Measurements from ENCODE around the gene TWIST2.

TWIST2 gene

GRCh38 chr2:238925816-238926521, 78.1 kb downstream of the TWIST2 start:
- no peak overlapping the region for H3K27ac ChIP-seq (ENCODE audit: low read length)
- H3K36me3 ChIP-seq (ENCODE audit: control insufficient read depth in 1 of 2, insufficient read depth in 2 of 2, low read length in 2 of 2): no peaks in the 10 kb centered on the region
- no peaks in the 10 kb centered on the region for H3K4me1 ChIP-seq (ENCODE audit: control insufficient read depth in 1 of 2, insufficient read depth in 2 of 2, low read length in 2 of 2)
- no peak overlapping the region for H3K4me3 ChIP-seq (ENCODE audit: low read depth in 1 of 2, low read length in 2 of 2)
- H3K9me3 ChIP-seq (ENCODE audit: control insufficient read depth in 1 of 2, low read length in 2 of 2): no peaks in the 10 kb centered on the region
- H3K27me3 ChIP-seq (ENCODE audit: low read depth, low read length): no peaks in the 10 kb centered on the region

GRCh38 chr2:238926761-238927611, 79.1 kb downstream of the TWIST2 start:
- Histone ChIP-seq H3K36me3 (ENCODE audit: control insufficient read depth in 1 of 2, insufficient read depth in 2 of 2, low read length in 2 of 2) (no peaks in the 10 kb centered on the region), H3K9me3 (ENCODE audit: control insufficient read depth in 1 of 2, low read length in 2 of 2) (no peaks in the 10 kb centered on the region), H3K27ac (ENCODE audit: low read length) (no peak overlapping the region), H3K27me3 (ENCODE audit: low read depth, low read length) (no peaks in the 10 kb centered on the region), H3K4me3 (ENCODE audit: low read depth in 1 of 2, low read length in 2 of 2) (no peak overlapping the region), H3K4me1 (ENCODE audit: control insufficient read depth in 1 of 2, insufficient read depth in 2 of 2, low read length in 2 of 2) (no peaks in the 10 kb centered on the region)

GRCh38 chr2:238927746-238928519, 80.0 kb downstream of the TWIST2 start:
- no peak overlapping the region for H3K27ac ChIP-seq (ENCODE audit: low read length)
- H3K4me1 ChIP-seq (ENCODE audit: control insufficient read depth in 1 of 2, insufficient read depth in 2 of 2, low read length in 2 of 2): no peaks in the 10 kb centered on the region
- H3K9me3 ChIP-seq (ENCODE audit: control insufficient read depth in 1 of 2, low read length in 2 of 2): no peaks in the 10 kb centered on the region

GRCh38 chr2:238928520-238929241, 80.8 kb downstream of the TWIST2 start:
- H3K27ac ChIP-seq (ENCODE audit: low read length): no peak overlapping the region
- no peaks in the 10 kb centered on the region for H3K27me3 ChIP-seq (ENCODE audit: low read depth, low read length)
- no peaks in the 10 kb centered on the region for H3K4me1 ChIP-seq (ENCODE audit: control insufficient read depth in 1 of 2, insufficient read depth in 2 of 2, low read length in 2 of 2)
- no peaks in the 10 kb centered on the region for H3K36me3 ChIP-seq (ENCODE audit: control insufficient read depth in 1 of 2, insufficient read depth in 2 of 2, low read length in 2 of 2)
- no peak overlapping the region for H3K4me3 ChIP-seq (ENCODE audit: low read depth in 1 of 2, low read length in 2 of 2)
- peaks cover 0 to 4% of the 10 kb centered on the region in 2 donors for H3K9me3 ChIP-seq (ENCODE audit: control insufficient read depth in 1 of 2, low read length in 2 of 2)

More at GRCh38 chr2:238927746-238928519, 80.0 kb downstream of the TWIST2 start:
- Histone ChIP-seq H3K36me3 (ENCODE audit: control insufficient read depth in 1 of 2, insufficient read depth in 2 of 2, low read length in 2 of 2) (no peaks in the 10 kb centered on the region), H3K4me3 (ENCODE audit: low read depth in 1 of 2, low read length in 2 of 2) (no peak overlapping the region), H3K27me3 (ENCODE audit: low read depth, low read length) (no peaks in the 10 kb centered on the region)

- H3K27ac ChIP-seq (ENCODE audit: low read length): no peak overlapping the region
- peaks cover 0 to 12% of the 10 kb centered on the region in 2 donors for H3K9me3 ChIP-seq (ENCODE audit: control insufficient read depth in 1 of 2, low read length in 2 of 2)
- H3K4me3 ChIP-seq (ENCODE audit: low read depth in 1 of 2, low read length in 2 of 2): no peak overlapping the region
- no peaks in the 10 kb centered on the region for H3K4me1 ChIP-seq (ENCODE audit: control insufficient read depth in 1 of 2, insufficient read depth in 2 of 2, low read length in 2 of 2)
- H3K36me3 ChIP-seq (ENCODE audit: control insufficient read depth in 1 of 2, insufficient read depth in 2 of 2, low read length in 2 of 2): no peaks in the 10 kb centered on the region
- no peaks in the 10 kb centered on the region for H3K27me3 ChIP-seq (ENCODE audit: low read depth, low read length)
Measured at GRCh38 chr2:238929242-238930081, 81.6 kb downstream of the TWIST2 start.

- no peaks in the 10 kb centered on the region for H3K27me3 ChIP-seq (ENCODE audit: low read depth, low read length)
- H3K36me3 ChIP-seq (ENCODE audit: control insufficient read depth in 1 of 2, insufficient read depth in 2 of 2, low read length in 2 of 2): no peaks in the 10 kb centered on the region
- peaks cover 0 to 17% of the 10 kb centered on the region in 2 donors for H3K9me3 ChIP-seq (ENCODE audit: control insufficient read depth in 1 of 2, low read length in 2 of 2)
- no peak overlapping the region for H3K4me3 ChIP-seq (ENCODE audit: low read depth in 1 of 2, low read length in 2 of 2)
- no peak overlapping the region for H3K27ac ChIP-seq (ENCODE audit: low read length)
- no peaks in the 10 kb centered on the region for H3K4me1 ChIP-seq (ENCODE audit: control insufficient read depth in 1 of 2, insufficient read depth in 2 of 2, low read length in 2 of 2)
Measured at GRCh38 chr2:238930216-238930615, 82.3 kb downstream of the TWIST2 start.

- H3K4me1 ChIP-seq (ENCODE audit: control insufficient read depth in 1 of 2, insufficient read depth in 2 of 2, low read length in 2 of 2): peaks cover 0 to 9% of the 10 kb centered on the region in 2 donors
- no peaks in the 10 kb centered on the region for H3K27me3 ChIP-seq (ENCODE audit: low read depth, low read length)
- H3K4me3 ChIP-seq (ENCODE audit: low read depth in 1 of 2, low read length in 2 of 2): no peak overlapping the region
- no peaks in the 10 kb centered on the region for H3K36me3 ChIP-seq (ENCODE audit: control insufficient read depth in 1 of 2, insufficient read depth in 2 of 2, low read length in 2 of 2)
- peaks cover 0 to 17% of the 10 kb centered on the region in 2 donors for H3K9me3 ChIP-seq (ENCODE audit: control insufficient read depth in 1 of 2, low read length in 2 of 2)
- no peak overlapping the region for H3K27ac ChIP-seq (ENCODE audit: low read length)
Measured at GRCh38 chr2:238936162-238937052, 88.5 kb downstream of the TWIST2 start.

GRCh38 chr2:238938003-238938400, 90.1 kb downstream of the TWIST2 start:
- H3K4me3 ChIP-seq (ENCODE audit: low read depth in 1 of 2, low read length in 2 of 2): no peak overlapping the region
- H3K27me3 ChIP-seq (ENCODE audit: low read depth, low read length): no peaks in the 10 kb centered on the region
- H3K36me3 ChIP-seq (ENCODE audit: control insufficient read depth in 1 of 2, insufficient read depth in 2 of 2, low read length in 2 of 2): no peaks in the 10 kb centered on the region
- peaks cover 0 to 17% of the 10 kb centered on the region in 2 donors for H3K9me3 ChIP-seq (ENCODE audit: control insufficient read depth in 1 of 2, low read length in 2 of 2)
- no peak overlapping the region for H3K27ac ChIP-seq (ENCODE audit: low read length)
- H3K4me1 ChIP-seq (ENCODE audit: control insufficient read depth in 1 of 2, insufficient read depth in 2 of 2, low read length in 2 of 2): peaks cover 0 to 9% of the 10 kb centered on the region in 2 donors

GRCh38 chr2:238938401-238939055, 90.6 kb downstream of the TWIST2 start:
- Histone ChIP-seq H3K27me3 (ENCODE audit: low read depth, low read length) (no peaks in the 10 kb centered on the region), H3K9me3 (ENCODE audit: control insufficient read depth in 1 of 2, low read length in 2 of 2) (peaks cover 0 to 13% of the 10 kb centered on the region in 2 donors), H3K36me3 (ENCODE audit: control insufficient read depth in 1 of 2, insufficient read depth in 2 of 2, low read length in 2 of 2) (no peaks in the 10 kb centered on the region), H3K4me1 (ENCODE audit: control insufficient read depth in 1 of 2, insufficient read depth in 2 of 2, low read length in 2 of 2) (peaks cover 0 to 9% of the 10 kb centered on the region in 2 donors), H3K4me3 (ENCODE audit: low read depth in 1 of 2, low read length in 2 of 2) (no peak overlapping the region), H3K27ac (ENCODE audit: low read length) (no peak overlapping the region)
